OCI-LY1 (cell line): ENCODE results near the gene RNF181.
"Not testable (repeated sequence)": the region's sequence is repeated elsewhere in the genome, so short reads cannot be mapped to it uniquely, and the experiment has no call there.

ENCODE experiments used
- H2AFZ ChIP-seq: fragments of 200-600 bp; sonication (generic), shearing (Covaris generic); 2 replicates; pipeline ENCODE4 v1.6.0; 2014; ENCODE audit warnings: antibody characterized with exemption, mild to moderate bottlenecking, low read length
- H3F3A ChIP-seq: fragments of 200-600 bp; sonication (generic), shearing (Covaris generic); 2 replicates; pipeline ENCODE4 v1.6.0; 2014; ENCODE audit warnings: mild to moderate bottlenecking, antibody characterized with exemption, low read length, moderate library complexity; ENCODE audit not compliant: insufficient read depth
- H3K27ac ChIP-seq: fragments of 200-600 bp; sonication (generic); 2 replicates; pipeline ENCODE4 v1.5.1; 2014; ENCODE audit warnings: low read length, mixed run types, mild to moderate bottlenecking, low read depth; ENCODE audit not compliant: poor library complexity, severe bottlenecking
- H3K27me3 ChIP-seq: fragments of 200-600 bp; sonication (generic); 2 replicates; pipeline ENCODE4 v1.6.0; 2014; ENCODE audit warnings: antibody characterized with exemption, mild to moderate bottlenecking, low read length, moderate library complexity; ENCODE audit not compliant: insufficient read depth
- H3K36me3 ChIP-seq: fragments of 200-600 bp; sonication (generic); 2 replicates; pipeline ENCODE4 v1.6.1; 2014; ENCODE audit warnings: mild to moderate bottlenecking, antibody characterized with exemption, low read length, moderate library complexity, mixed read lengths; ENCODE audit not compliant: insufficient read depth
- H3K4me1 ChIP-seq: fragments of 200-600 bp; sonication (generic); 2 replicates; pipeline ENCODE4 v1.5.1; 2014; ENCODE audit warnings: mild to moderate bottlenecking, low read length, moderate library complexity; ENCODE audit not compliant: insufficient read depth, severe bottlenecking
- H3K4me2 ChIP-seq: fragments of 200-600 bp; sonication (generic), shearing (Covaris generic); 2 replicates; pipeline ENCODE4 v1.6.1; 2014; ENCODE audit warnings: low read length
- H3K4me3 ChIP-seq: fragments of 200-600 bp; sonication (generic); 2 replicates; pipeline ENCODE4 v1.5.1; 2014; ENCODE audit warnings: low read length, low read depth, mild to moderate bottlenecking, mixed read lengths; ENCODE audit not compliant: poor library complexity, severe bottlenecking
- H3K79me2 ChIP-seq: fragments of 200-600 bp; shearing (Covaris generic); 2 replicates; pipeline ENCODE4 v1.6.1; 2016; ENCODE audit warnings: mixed run types, low read length, mixed read lengths; ENCODE audit not compliant: insufficient read depth
- H3K9ac ChIP-seq: fragments of 200-600 bp; sonication (generic), shearing (Covaris generic); 2 replicates; pipeline ENCODE4 v1.6.1; 2014; ENCODE audit warnings: mild to moderate bottlenecking, low read length, mixed read lengths
- H3K9me2 ChIP-seq: fragments of 200-600 bp; sonication (generic), shearing (Covaris generic); 2 replicates; pipeline ENCODE4 v1.6.1; 2014; ENCODE audit warnings: low read depth, mild to moderate bottlenecking, low read length, mixed read lengths
- H3K9me3 ChIP-seq: fragments of 200-600 bp; shearing (Covaris generic); 2 replicates; pipeline ENCODE4 v1.6.1; 2014; ENCODE audit warnings: low read length, mixed read lengths
- H4K20me1 ChIP-seq: fragments of 200-600 bp; sonication (generic), shearing (Covaris generic); 2 replicates; pipeline ENCODE4 v1.6.0; 2016; ENCODE audit warnings: mild to moderate bottlenecking, low read length; ENCODE audit not compliant: insufficient read depth
- EZH2 ChIP-seq: fragments of 200-600 bp; sonication (generic), shearing (Covaris generic); IDR thresholded peaks from 2 replicates; pipeline ENCODE4 v1.8.0; 2017; ENCODE audit warnings: borderline replicate concordance, mixed run types, mild to moderate bottlenecking, antibody characterized with exemption, low read length, moderate library complexity, mixed read lengths
- TF ChIP-seq, protein P1 (sequence below): fragments of 200-600 bp; sonication (generic), shearing (Covaris generic); IDR thresholded peaks from 2 replicates; pipeline ENCODE4 v1.5.1; 2017; ENCODE audit warnings: mild to moderate bottlenecking, antibody characterized with exemption, low read length, moderate library complexity, mixed read lengths

RNF181 gene

DNA sequence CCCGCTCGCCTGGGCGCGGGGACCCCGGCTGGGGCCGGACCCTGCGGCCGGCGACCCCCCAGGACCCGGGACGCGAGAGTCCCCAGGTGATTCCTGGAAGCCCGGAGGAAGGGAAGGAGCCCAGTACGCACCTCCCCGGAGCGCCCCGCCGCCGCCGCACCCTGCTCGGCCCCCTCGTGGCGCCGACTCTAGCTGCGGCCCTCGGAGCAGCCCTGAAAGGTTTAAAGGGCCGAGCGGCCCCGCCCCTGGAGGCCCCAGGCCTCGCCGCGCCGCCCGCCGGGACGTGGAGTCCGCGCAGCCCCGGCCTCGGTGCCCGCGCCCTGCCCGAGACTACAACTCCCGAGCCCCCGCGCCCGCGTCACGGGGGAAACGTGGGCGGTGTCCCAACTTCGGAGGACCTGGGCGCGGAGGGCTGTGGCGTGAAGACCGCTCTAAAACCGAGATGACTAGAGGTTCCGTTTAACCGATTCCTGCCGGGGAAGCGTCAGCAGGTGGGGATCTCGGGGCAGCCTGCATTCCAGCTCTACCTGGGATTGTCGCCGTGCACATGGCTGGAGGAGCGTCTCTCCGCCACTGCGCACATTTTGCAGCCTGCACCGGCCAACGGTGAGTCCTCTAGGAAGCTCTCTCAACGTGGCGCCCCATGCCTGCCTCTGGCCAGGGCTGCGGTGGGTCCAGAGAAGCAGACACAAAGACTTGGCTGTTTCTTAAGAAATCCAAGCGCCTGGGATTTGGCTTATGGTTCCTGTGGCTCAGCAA lies 7.1 kb downstream of the RNF181 start, which contains the start of gene TMEM150A:
TSS of gene TMEM150A (minus strand) at position 223 of the 759 bp plus-strand sequence. CDS start 750 bp downstream, outside the sequence.
- Histone ChIP-seq H3K4me3 (peak within 1 kb of the TSS; percentile 89), H3K4me1 (peaks cover 11% of the 10 kb centered on the region), H3K4me2 (peak within 1 kb of the TSS; percentile 99), H3K27me3 (no peaks in the 10 kb centered on the region), H3K36me3 (peaks cover 13% of the 10 kb centered on the region), H3K9me2 (no peaks in the 10 kb centered on the region), H3K27ac (no peak within 1 kb of the TSS), H3K9me3 (no peaks in the 10 kb centered on the region), H4K20me1 (no peaks in the 10 kb centered on the region), H2AFZ (0 out of 2 replicates have a peak within 1 kb of the TSS, but pooled peaks have one; percentile 10), H3K79me2 (no peaks in the 10 kb centered on the region), H3F3A (no peaks in the 10 kb centered on the region), H3K9ac (peak within 1 kb of the TSS; percentile 70)
- TF ChIP-seq, protein P1, sequence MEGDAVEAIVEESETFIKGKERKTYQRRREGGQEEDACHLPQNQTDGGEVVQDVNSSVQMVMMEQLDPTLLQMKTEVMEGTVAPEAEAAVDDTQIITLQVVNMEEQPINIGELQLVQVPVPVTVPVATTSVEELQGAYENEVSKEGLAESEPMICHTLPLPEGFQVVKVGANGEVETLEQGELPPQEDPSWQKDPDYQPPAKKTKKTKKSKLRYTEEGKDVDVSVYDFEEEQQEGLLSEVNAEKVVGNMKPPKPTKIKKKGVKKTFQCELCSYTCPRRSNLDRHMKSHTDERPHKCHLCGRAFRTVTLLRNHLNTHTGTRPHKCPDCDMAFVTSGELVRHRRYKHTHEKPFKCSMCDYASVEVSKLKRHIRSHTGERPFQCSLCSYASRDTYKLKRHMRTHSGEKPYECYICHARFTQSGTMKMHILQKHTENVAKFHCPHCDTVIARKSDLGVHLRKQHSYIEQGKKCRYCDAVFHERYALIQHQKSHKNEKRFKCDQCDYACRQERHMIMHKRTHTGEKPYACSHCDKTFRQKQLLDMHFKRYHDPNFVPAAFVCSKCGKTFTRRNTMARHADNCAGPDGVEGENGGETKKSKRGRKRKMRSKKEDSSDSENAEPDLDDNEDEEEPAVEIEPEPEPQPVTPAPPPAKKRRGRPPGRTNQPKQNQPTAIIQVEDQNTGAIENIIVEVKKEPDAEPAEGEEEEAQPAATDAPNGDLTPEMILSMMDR: no peak; the same call in 1 of the 2 replicates
- no peak for TF ChIP-seq EZH2

DNA sequence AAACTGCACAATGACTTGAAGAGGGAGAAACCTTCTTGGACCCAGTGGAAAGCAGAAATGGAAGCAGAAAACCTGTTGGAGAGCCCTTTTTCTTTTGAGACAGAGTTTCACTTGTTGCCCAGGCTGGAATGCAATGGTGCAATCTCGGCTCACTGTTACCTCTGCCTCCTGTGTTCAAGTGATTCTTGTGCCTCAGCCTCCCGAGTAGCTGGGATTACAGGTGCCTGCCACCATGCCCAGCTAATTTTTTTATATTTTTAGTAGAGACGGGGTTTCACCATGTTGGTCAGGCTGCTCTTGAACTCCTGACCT lies 8.5 kb downstream of the RNF181 start:
- not testable (repeated sequence) for H3K27ac ChIP-seq, H3K79me2 ChIP-seq, H3K9ac ChIP-seq, H2AFZ ChIP-seq, H3F3A ChIP-seq, H3K9me3 ChIP-seq, H3K9me2 ChIP-seq, H3K27me3 ChIP-seq, H4K20me1 ChIP-seq, H3K4me3 ChIP-seq, H3K4me2 ChIP-seq
- peaks cover 26% of the 10 kb centered on the region for H3K36me3 ChIP-seq
- H3K4me1 ChIP-seq: peaks cover 11% of the 10 kb centered on the region

DNA sequence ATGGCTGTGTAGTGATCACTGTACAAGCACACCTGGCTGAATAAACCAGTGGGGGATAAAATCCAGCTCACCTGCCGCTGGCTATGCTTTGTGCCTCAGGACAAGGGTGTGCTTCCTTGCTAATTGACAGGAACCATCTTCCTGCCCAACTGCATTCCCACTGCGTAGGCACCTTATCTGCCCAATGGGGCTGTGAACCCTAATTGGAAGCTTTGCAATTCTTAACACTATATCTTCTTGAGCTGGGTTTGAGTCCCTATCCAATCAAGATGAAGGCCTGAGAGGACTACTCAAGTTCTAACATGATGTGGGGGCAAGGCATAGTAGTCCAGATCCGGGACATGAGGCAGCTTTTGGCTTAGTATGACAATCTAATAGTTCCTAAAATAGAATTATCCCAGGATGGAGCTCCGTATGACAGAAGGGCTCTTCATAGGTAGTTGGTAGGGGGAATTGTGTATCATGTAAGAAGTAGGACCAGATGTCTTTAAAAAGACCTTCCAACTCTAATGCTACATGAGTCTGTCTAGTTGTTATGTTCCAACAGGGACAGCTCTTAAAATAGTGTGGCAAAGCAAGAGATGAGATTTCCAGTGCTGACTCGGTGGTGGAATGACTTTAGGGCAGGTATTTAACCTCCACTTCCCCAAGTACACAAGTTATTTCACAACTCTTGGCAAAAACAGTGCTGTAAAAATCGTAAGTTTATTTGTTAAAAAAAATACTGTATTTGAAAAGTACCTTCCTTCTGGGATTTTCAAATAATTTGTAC lies 9.2 kb downstream of the RNF181 start:
- peaks cover 30% of the 10 kb centered on the region for H3K36me3 ChIP-seq
- H3K79me2 ChIP-seq: no peaks in the 10 kb centered on the region
- no peaks in the 10 kb centered on the region for H3K9me3 ChIP-seq
- H3K4me3 ChIP-seq: no peak overlapping the region
- no peaks in the 10 kb centered on the region for H3K9me2 ChIP-seq
- no peaks in the 10 kb centered on the region for H4K20me1 ChIP-seq
- H3K9ac ChIP-seq: no peak overlapping the region
- H3K4me2 ChIP-seq: no peak overlapping the region
- H2AFZ ChIP-seq: no peak overlapping the region
- no peaks in the 10 kb centered on the region for H3F3A ChIP-seq
- no peak for TF ChIP-seq EZH2
- TF ChIP-seq, protein P1: no peak
- no peak overlapping the region for H3K27ac ChIP-seq
- H3K4me1 ChIP-seq: peaks cover 11% of the 10 kb centered on the region
- no peaks in the 10 kb centered on the region for H3K27me3 ChIP-seq
